Activated T-helper 2 cell treated with anti-CD3 and anti-CD28 coated beads, Interferon-gamma antibody, Interleukin-2, Interleukin-4, amounts not matched to agents 10 μg/mL and 5 μg/mL and 100 μg/mL, durations not matched to agents 14 hours and 24 hours and 36 hours (primary cell): Measurements from ENCODE around the gene EPC2. TPM values are rescaled to one million over a fixed set of nuclear protein-coding genes. Genes with fewer than 3 reads are reported as not detected.

ENCODE experiments used
- DNase-seq: peaks from one replicate; pipeline ENCODE4 v3.0.0; 2021; ENCODE audit warnings: low spot score
- H3K27ac Mint-ChIP-seq: one replicate; pipeline ENCODE4 v1.8.0; 2021; ENCODE audit warnings: mixed read lengths
- H3K27me3 Mint-ChIP-seq: one replicate; pipeline ENCODE4 v1.8.0; 2021; ENCODE audit warnings: low read depth, mixed read lengths
- H3K36me3 Mint-ChIP-seq: one replicate; pipeline ENCODE4 v1.8.0; 2021; ENCODE audit warnings: low read depth, mixed read lengths
- H3K4me1 Mint-ChIP-seq: one replicate; pipeline ENCODE4 v1.8.0; 2021; ENCODE audit warnings: low read depth, mixed read lengths
- H3K4me3 Mint-ChIP-seq: one replicate; pipeline ENCODE4 v1.8.0; 2021; ENCODE audit warnings: low read depth, mild to moderate bottlenecking, moderate library complexity, mixed read lengths
- H3K9me3 Mint-ChIP-seq: one replicate; pipeline ENCODE4 v1.8.0; 2021; ENCODE audit warnings: mixed read lengths
- intact Hi-C: fragments of 100-400 bp; cut with micrococcal nuclease; formaldehyde crosslinking; loops from one replicate; pipeline ENCODE4 v1.15.1; 2023
- total RNA-seq: library from RNA; stranded (reverse); gene quantifications from 2 replicates; pipeline ENCODE4 v1.2.3, GENCODE V29; 2022

The EPC2 gene
- total RNA-seq, 1 donor from 2014 or later = 25.4 TPM

DNA sequence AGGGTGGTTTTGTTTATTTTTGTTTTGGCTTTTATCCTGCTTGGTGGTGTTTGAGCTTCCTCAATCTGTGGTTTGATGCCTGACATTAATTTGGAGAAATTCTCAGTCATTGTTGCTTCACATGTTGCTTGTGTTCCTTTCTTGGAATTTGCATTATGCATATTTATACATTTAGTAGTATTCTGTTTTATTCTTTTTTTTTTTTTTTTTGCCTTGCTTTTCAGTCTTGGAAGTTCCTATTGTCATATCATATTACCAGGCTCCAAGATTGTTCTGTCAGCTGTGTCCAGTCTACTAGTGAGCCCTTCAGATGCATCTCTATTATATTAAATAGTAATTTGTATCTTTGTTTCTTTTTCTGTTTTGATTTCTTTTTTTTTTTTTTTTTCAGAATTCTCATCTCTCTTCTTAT, 77.0 kb downstream of the EPC2 start:
- H3K36me3 Mint-ChIP-seq = peaks cover 42% of the 10 kb centered on the region

DNA sequence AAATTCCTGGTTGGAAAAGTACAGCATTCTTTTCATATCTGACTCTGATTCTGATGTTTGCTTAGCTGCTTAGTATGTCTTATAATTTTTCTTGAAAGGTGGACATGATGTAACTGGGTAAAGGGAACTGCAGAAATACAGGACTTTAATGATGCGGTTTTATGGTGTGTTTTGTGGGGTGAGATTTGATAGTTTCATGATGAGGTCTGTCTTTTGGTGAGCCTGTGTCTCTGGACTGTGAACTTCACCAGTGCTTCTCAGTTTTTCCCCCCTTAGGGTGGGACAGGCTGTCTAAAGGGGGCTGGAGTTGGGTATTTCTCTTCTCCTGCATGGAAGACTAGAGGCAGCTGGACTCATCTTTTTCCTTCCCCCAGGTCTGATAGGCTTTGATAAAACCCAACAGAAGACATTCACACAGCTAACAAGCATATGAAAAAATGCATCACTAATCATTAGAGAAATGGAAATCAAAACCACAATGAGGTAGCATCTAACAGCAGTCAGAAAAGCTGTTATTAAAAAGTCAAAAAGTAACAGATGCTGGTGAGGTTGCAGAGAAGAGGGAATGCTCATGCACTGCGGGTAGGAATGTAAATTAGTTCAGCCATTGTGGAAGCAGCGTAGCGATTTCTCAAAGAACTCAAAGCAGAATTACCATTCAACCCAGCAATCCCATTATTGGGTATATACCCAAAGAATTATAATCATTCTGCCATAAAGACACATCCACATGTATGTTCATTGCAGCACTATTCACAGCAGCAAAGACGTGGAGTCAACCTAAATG, 77.6 kb downstream of the EPC2 start:
- Mint-ChIP-seq H3K36me3 (peaks cover 42% of the 10 kb centered on the region), H3K27me3 (no peaks in the 10 kb centered on the region), H3K4me3 (no peak overlapping the region), H3K4me1 (peaks cover 58% of the 10 kb centered on the region), H3K27ac (no peak overlapping the region), H3K9me3 (peaks cover 18% of the 10 kb centered on the region)
- no peak for DNase-seq
- intact Hi-C loops = no loop called here

More for the DNA sequence above, 77.0 kb downstream of the EPC2 start:
- Mint-ChIP-seq H3K9me3 (peaks cover 18% of the 10 kb centered on the region), H3K27ac (no peak overlapping the region), H3K27me3 (no peaks in the 10 kb centered on the region), H3K4me3 (no peak overlapping the region), H3K4me1 (peaks cover 56% of the 10 kb centered on the region)
- DNase-seq = no peak
- intact Hi-C loops = no loop called here

GRCh38 chr2:148725564-148725963, 81.0 kb downstream of the EPC2 start:
- H3K4me3 Mint-ChIP-seq = no peak overlapping the region
- H3K9me3 Mint-ChIP-seq = peaks cover 15% of the 10 kb centered on the region
- no peaks in the 10 kb centered on the region for H3K27me3 Mint-ChIP-seq
- peaks cover 36% of the 10 kb centered on the region for H3K4me1 Mint-ChIP-seq
- DNase-seq = no peak
- no peak overlapping the region for H3K27ac Mint-ChIP-seq
- intact Hi-C loops = no loop called here
- peaks cover 22% of the 10 kb centered on the region for H3K36me3 Mint-ChIP-seq

- DNase-seq = no peak
- intact Hi-C loops = no loop called here
- H3K9me3 Mint-ChIP-seq = peaks cover 15% of the 10 kb centered on the region
Observed at GRCh38 chr2:148726228-148726627, 81.7 kb downstream of the EPC2 start.

DNA sequence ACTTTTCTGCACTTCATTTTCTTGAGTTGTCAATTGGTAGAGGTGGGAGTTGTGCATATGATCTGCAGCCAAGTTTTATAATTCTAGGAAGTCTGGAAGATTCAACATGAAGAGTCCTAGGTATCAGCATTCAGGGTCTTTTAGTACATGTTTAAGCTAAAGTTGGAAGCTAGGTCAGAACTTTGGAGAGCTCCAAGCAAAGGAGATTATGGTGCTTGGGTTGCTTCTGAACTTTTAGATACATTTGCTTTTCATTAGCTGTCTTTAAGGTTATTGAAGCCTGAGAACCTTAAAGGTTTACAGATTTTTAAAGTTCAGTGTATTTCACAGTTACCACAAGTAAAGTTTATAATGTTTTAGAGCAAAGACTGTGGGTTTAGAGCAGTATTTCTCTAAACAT, 85.5 kb downstream of the EPC2 start:
- intact Hi-C loops = no loop called here
- H3K4me1 Mint-ChIP-seq = peaks cover 21% of the 10 kb centered on the region
- H3K27ac Mint-ChIP-seq = no peak overlapping the region
- H3K4me3 Mint-ChIP-seq = no peak overlapping the region
- H3K27me3 Mint-ChIP-seq = no peaks in the 10 kb centered on the region
- peaks cover 19% of the 10 kb centered on the region for H3K36me3 Mint-ChIP-seq
- H3K9me3 Mint-ChIP-seq = peaks cover 15% of the 10 kb centered on the region
- no peak for DNase-seq

More at GRCh38 chr2:148726228-148726627, 81.7 kb downstream of the EPC2 start:
- Mint-ChIP-seq H3K4me1 (peaks cover 33% of the 10 kb centered on the region), H3K27me3 (no peaks in the 10 kb centered on the region), H3K4me3 (no peak overlapping the region), H3K27ac (no peak overlapping the region), H3K36me3 (peaks cover 19% of the 10 kb centered on the region)

DNA sequence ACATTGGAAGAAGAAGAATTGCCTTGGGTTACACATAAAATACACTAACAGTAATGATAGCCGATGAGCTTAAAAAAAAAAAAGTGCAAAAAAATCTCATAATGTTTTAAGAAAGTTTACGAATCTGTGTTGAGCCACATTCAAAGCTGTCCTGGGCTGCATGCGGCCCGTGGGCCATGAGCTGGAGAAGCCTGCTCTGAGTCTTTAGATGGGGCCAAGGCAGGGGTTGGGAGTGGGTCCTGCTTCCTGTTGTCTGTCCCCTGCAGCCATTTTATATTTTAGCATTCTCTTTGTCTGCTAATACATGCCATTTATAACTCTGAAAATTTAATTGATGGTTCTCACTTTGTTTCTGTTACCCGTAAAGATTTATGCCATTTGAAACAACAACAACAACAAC, 93.2 kb downstream of the EPC2 start:
- peaks cover 11% of the 10 kb centered on the region for H3K4me1 Mint-ChIP-seq
- no peak overlapping the region for H3K27ac Mint-ChIP-seq
- no peak overlapping the region for H3K4me3 Mint-ChIP-seq
- DNase-seq = no peak
- intact Hi-C loops = no loop called here
- no peaks in the 10 kb centered on the region for H3K9me3 Mint-ChIP-seq
- H3K27me3 Mint-ChIP-seq = no peaks in the 10 kb centered on the region
- H3K36me3 Mint-ChIP-seq = no peaks in the 10 kb centered on the region

- H3K4me3 Mint-ChIP-seq = no peak overlapping the region
- H3K27me3 Mint-ChIP-seq = no peaks in the 10 kb centered on the region
- peaks cover 10% of the 10 kb centered on the region for H3K4me1 Mint-ChIP-seq
- peaks cover 6% of the 10 kb centered on the region for H3K36me3 Mint-ChIP-seq
- H3K9me3 Mint-ChIP-seq = no peaks in the 10 kb centered on the region
- intact Hi-C loops = no loop called here
- DNase-seq = no peak
- no peak overlapping the region for H3K27ac Mint-ChIP-seq
Observed at GRCh38 chr2:148739454-148740105, 95.0 kb downstream of the EPC2 start.

GRCh38 chr2:148742373-148742772, 97.8 kb downstream of the EPC2 start:
- Mint-ChIP-seq H3K27me3 (no peaks in the 10 kb centered on the region), H3K36me3 (peaks cover 15% of the 10 kb centered on the region), H3K9me3 (no peaks in the 10 kb centered on the region), H3K4me1 (peaks cover 13% of the 10 kb centered on the region), H3K27ac (no peak overlapping the region), H3K4me3 (no peak overlapping the region)
- DNase-seq = no peak
- intact Hi-C loops = no loop called here

GRCh38 chr2:148745151-148745851, 100.8 kb downstream of the EPC2 start:
- no peak for DNase-seq
- H3K4me3 Mint-ChIP-seq = no peak overlapping the region
- no peaks in the 10 kb centered on the region for H3K9me3 Mint-ChIP-seq
- H3K27ac Mint-ChIP-seq = no peak overlapping the region
- H3K36me3 Mint-ChIP-seq = peaks cover 27% of the 10 kb centered on the region
- peaks cover 7% of the 10 kb centered on the region for H3K4me1 Mint-ChIP-seq
- intact Hi-C loops = no loop called here
- H3K27me3 Mint-ChIP-seq = no peaks in the 10 kb centered on the region

DNA sequence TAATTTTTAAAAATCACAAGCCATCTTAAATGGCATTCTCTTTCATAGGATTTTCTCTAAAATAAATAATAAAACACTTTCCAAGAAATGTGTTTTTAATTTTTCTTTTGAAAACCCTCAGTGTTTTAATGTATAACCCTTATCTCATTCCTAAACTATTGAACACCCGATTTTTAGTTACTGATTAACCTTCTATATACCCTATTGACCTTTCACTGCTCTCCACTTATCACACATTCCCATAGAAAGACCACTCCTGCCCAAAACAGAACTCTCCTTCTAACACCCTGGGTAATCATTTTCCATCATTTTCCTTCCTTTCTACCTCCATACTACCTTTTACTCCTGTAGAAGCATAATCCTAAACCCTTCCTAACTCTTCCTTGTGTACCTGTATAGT, 102.4 kb downstream of the EPC2 start:
- Mint-ChIP-seq H3K27ac (no peak overlapping the region), H3K27me3 (no peaks in the 10 kb centered on the region), H3K9me3 (no peaks in the 10 kb centered on the region), H3K4me1 (peaks cover 4% of the 10 kb centered on the region), H3K4me3 (no peak overlapping the region), H3K36me3 (peaks cover 27% of the 10 kb centered on the region)
- DNase-seq = no peak
- intact Hi-C loops = no loop called here

DNA sequence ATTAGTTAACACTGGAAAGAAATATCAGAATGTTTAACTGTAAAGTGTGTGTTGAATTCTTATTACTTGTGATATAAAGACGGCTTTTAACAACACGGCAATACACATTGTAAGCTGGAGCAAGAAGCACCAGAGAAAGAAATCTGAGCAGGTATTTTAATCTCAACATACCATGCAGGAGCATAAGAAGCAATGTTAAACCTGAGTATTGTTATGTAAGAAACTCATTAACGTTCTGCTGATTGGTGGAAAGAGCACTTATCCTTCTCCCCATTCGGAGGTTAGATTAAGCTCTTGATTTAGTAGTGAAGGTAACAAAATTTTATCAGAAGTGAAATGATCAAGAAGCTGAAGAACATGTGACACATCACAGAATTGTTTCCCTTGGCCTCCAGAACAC, 107.4 kb downstream of the EPC2 start:
- no peak overlapping the region for H3K27ac Mint-ChIP-seq
- intact Hi-C loops = no loop called here
- peaks cover 7% of the 10 kb centered on the region for H3K4me1 Mint-ChIP-seq
- peaks cover 32% of the 10 kb centered on the region for H3K36me3 Mint-ChIP-seq
- H3K9me3 Mint-ChIP-seq = no peaks in the 10 kb centered on the region
- H3K27me3 Mint-ChIP-seq = no peaks in the 10 kb centered on the region
- H3K4me3 Mint-ChIP-seq = no peak overlapping the region
- DNase-seq = no peak

- intact Hi-C loops = no loop called here
- H3K36me3 Mint-ChIP-seq = peaks cover 28% of the 10 kb centered on the region
- H3K4me1 Mint-ChIP-seq = peaks cover 7% of the 10 kb centered on the region
- no peak for DNase-seq
- no peak overlapping the region for H3K27ac Mint-ChIP-seq
- no peaks in the 10 kb centered on the region for H3K9me3 Mint-ChIP-seq
- H3K4me3 Mint-ChIP-seq = no peak overlapping the region
- no peaks in the 10 kb centered on the region for H3K27me3 Mint-ChIP-seq
Observed at GRCh38 chr2:148752977-148753376, 108.4 kb downstream of the EPC2 start.

- DNase-seq = no peak
- intact Hi-C loops = no loop called here
- H3K36me3 Mint-ChIP-seq = peaks cover 28% of the 10 kb centered on the region
- no peak overlapping the region for H3K4me3 Mint-ChIP-seq
- no peaks in the 10 kb centered on the region for H3K9me3 Mint-ChIP-seq
- peaks cover 7% of the 10 kb centered on the region for H3K4me1 Mint-ChIP-seq
- H3K27ac Mint-ChIP-seq = no peak overlapping the region
- no peaks in the 10 kb centered on the region for H3K27me3 Mint-ChIP-seq
Observed at GRCh38 chr2:148754864-148755263, 110.3 kb downstream of the EPC2 start.
